Mucosa of rectum (tissue), 2 donors: ENCODE results near the gene RREB1.
A peak's percentile ranks its signal among the peaks of the same experiment; 100 is the strongest.

ENCODE experiments used
- H3K27ac ChIP-seq, 2 donors: one replicate each; pipeline ENCODE4 v1.7.0; 2013; ENCODE audit warnings: inconsistent platforms in 2 of 2, low read depth in 2 of 2, low read length in 2 of 2
- H3K27me3 ChIP-seq, 2 donors: one replicate each; pipeline ENCODE4 v1.7.0; 2013; ENCODE audit warnings: low read length in 2 of 2; ENCODE audit not compliant: control insufficient read depth in 2 of 2, insufficient read depth in 2 of 2
- H3K36me3 ChIP-seq, 2 donors: one replicate each; pipeline ENCODE4 v1.7.0; 2013; ENCODE audit warnings: low read length in 2 of 2; ENCODE audit not compliant: control insufficient read depth in 2 of 2, insufficient read depth in 2 of 2
- H3K4me1 ChIP-seq, 2 donors: one replicate each; pipeline ENCODE4 v1.7.0; 2013; ENCODE audit warnings: low read length in 2 of 2, mild to moderate bottlenecking in 1 of 2; ENCODE audit not compliant: control insufficient read depth in 2 of 2, insufficient read depth in 2 of 2
- H3K4me3 ChIP-seq, 2 donors: one replicate each; pipeline ENCODE4 v1.7.0; 2013; ENCODE audit warnings: low read length in 2 of 2
- H3K9ac ChIP-seq, 2 donors: one replicate each; pipeline ENCODE4 v1.7.0; 2013; ENCODE audit warnings: low read length in 2 of 2, low read depth in 1 of 2, mild to moderate bottlenecking in 1 of 2
- H3K9me3 ChIP-seq, 2 donors: one replicate each; pipeline ENCODE4 v1.7.0; 2013; ENCODE audit warnings: low read length in 2 of 2; ENCODE audit not compliant: control insufficient read depth in 2 of 2
- donor health status: healthy.
- donor health status: Normal muscosa, but diverticular disease.

Gene RREB1

DNA sequence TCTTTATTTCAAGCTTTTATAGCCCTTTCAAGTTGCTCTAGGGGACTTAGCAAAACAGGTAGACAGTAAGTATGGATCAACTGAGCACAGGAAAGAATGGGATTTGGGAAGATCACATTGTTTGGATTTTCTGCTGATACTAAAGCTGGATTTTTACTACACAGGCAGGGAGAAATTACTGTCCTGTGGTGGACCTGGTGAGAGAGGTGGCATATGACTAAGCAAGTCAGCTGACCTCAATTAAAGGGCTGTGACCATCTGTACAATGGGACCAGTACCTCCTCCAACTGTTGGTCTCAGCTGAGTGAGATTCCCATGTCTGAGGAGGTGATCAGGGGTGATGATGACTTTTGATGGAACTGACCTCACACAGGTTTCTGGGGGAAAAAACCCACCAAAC, 28.0 kb downstream of the RREB1 start:
- Histone ChIP-seq H3K27me3 (no peaks in the 10 kb centered on the region), H3K27ac (peak overlapping the region; percentile 16 to 17), H3K4me1 (peaks cover 45 to 46% of the 10 kb centered on the region in 2 donors), H3K36me3 (no peaks in the 10 kb centered on the region), H3K4me3 (no peak overlapping the region), H3K9ac (no peak overlapping the region), H3K9me3 (no peaks in the 10 kb centered on the region)

DNA sequence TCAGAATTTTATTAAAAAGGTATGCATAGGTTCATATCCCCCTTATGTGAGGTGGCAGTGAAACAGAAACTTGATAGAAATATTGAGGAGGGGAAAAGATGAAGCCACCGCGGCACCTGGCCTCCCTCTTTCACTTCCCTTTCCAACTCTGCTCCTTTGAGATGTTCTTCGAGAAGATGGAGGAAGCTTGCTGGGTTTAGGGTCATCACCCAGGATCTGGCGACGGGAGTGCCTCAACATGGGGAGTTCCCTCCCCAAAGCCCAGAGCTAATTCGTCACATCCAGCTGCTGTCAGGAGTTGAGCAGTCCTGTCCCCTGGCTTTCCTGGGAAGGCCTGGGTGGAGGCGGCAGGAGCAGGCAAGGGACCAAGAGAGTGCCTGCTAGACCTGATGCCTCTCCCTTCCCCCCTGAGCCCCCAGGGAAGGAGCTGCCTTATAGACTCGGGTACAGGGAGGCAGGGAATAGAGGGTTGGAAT, 29.1 kb downstream of the RREB1 start:
- Histone ChIP-seq H3K4me1 (peaks cover 49 to 51% of the 10 kb centered on the region in 2 donors), H3K27me3 (no peaks in the 10 kb centered on the region), H3K9me3 (no peaks in the 10 kb centered on the region), H3K9ac (no peak overlapping the region), H3K27ac (peak overlapping the region; percentile 58 to 94), H3K4me3 (peak overlapping the region in 1 of 2 donors; percentile 51), H3K36me3 (no peaks in the 10 kb centered on the region)

DNA sequence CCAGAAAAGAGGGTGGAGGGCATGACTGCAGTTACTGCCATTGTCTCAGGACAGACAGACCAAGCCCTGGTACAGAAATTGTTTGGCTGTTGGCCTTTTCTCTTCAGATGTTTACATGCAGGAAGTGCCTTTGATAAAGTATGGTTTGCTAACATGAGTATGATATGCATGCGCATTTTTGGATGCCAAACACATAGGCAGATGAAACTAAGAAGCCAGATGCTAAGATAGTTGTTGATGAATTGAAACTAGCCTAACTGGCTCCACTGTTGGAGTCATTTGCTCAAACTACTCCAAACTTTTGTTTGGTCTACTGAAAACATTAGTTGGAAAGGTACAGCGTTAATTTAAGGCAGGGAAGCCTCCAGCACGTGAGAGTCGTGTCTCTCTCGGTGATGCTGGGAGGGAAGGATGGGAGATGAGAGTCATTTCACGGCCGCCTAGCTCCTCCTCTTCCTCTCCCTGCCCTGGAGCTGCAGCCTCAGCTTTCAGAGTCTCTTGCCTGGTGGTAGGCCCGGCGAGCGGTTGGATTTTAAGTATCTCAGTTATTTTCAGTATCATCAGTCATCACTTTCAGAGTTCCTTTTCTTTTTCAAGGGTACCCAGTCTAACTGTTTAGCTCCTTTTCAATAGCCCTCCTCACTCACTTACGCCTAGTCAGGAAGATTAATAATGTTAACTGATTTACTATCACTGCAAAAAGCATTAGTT, 29.7 kb downstream of the RREB1 start:
- Histone ChIP-seq H3K9me3 (no peaks in the 10 kb centered on the region), H3K9ac (peak overlapping the region; percentile 48 to 56), H3K4me3 (peak overlapping the region in 1 of 2 donors; percentile 51), H3K27ac (peak overlapping the region; percentile 58 to 94), H3K27me3 (no peaks in the 10 kb centered on the region), H3K4me1 (peaks cover 51 to 54% of the 10 kb centered on the region in 2 donors), H3K36me3 (no peaks in the 10 kb centered on the region)

DNA sequence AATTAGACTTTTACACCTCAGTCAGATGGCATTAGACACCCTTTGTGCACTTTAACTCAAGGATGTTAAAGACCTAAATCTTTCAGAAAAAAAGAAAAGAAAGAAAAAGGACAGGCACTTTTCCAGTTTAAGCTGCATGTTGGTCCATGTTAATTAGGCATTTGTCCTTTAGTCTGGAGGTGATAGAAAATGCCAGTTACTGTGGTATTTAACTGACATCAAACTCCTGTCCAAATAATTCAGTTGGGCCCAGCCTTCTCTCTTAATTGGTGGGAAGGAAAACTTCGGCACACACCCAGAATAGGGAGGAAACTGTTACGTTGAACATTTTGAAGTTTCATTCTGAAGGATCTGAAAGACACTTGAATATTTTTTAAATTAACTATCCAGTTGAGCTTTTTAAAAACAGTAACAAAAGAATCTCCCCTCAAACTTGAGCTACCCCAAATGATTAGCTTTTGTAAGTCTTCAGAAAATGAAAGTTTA, 30.3 kb downstream of the RREB1 start:
- no peaks in the 10 kb centered on the region for H3K9me3 ChIP-seq
- H3K9ac ChIP-seq: peak overlapping the region in 1 of 2 donors; percentile 56
- peak overlapping the region in 1 of 2 donors; percentile 4 for H3K4me3 ChIP-seq
- H3K36me3 ChIP-seq: no peaks in the 10 kb centered on the region
- H3K27me3 ChIP-seq: no peaks in the 10 kb centered on the region
- H3K4me1 ChIP-seq: peaks cover 48 to 57% of the 10 kb centered on the region in 2 donors
- H3K27ac ChIP-seq: peak overlapping the region; percentile 58 to 94

DNA sequence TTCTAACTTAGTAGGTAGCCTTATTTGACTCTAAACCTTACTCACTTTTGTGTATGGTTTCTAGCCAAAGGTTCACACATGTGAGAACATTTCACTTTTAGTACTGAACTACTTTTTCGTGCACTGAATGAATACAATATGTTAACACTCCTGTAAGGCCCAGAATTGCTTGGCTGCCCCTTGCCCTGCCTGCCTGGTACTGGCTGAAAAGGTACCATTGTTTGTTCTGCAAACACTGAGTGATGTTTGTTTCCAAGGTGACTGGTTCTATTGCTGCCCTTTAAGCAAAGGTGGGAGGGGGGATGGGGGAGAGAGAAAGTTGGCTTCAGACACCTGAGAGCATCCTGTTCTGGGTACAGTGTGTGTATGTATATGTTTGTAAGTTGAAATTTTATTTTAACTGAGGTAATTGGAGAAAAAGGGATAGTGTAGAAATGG, 31.2 kb downstream of the RREB1 start:
- Histone ChIP-seq H3K4me1 (peaks cover 53 to 64% of the 10 kb centered on the region in 2 donors), H3K27ac (peak overlapping the region; percentile 58 to 94), H3K9ac (peak overlapping the region in 1 of 2 donors; percentile 56), H3K9me3 (no peaks in the 10 kb centered on the region), H3K4me3 (no peak overlapping the region), H3K36me3 (no peaks in the 10 kb centered on the region), H3K27me3 (no peaks in the 10 kb centered on the region)

DNA sequence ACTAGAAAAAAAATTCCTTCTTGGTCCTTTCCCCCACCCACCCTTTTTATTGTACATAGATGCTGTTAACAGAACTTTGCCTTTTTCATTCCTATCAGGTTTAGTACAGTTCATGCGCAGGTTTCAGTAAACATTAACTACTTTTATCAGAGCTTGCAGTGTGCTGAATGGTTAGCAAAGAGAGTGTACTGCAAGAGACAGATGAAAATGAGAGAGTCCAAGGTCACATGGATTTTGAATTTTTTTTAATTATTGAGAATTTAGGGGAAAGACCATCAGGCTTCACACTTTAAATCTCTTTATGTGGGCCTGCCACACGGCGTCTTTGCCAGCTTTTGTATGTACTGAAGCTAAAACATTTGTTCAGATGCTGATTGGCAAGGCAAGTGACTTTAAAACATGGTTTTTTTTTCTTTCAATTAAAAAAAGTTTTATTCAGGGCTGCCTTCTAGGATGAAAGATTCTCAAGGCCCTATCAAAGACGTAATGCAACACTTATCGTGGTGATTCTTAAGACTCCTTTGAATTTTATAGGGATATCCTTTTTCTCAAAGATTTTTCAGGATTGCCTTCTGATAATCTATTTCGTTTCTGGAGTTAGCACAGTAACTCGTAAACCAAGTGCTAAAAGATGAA, 32.2 kb downstream of the RREB1 start:
- Histone ChIP-seq H3K9me3 (no peaks in the 10 kb centered on the region), H3K9ac (peak overlapping the region; percentile 88 to 93), H3K4me3 (peak overlapping the region; percentile 78 to 83), H3K36me3 (no peaks in the 10 kb centered on the region), H3K4me1 (peaks cover 57 to 64% of the 10 kb centered on the region in 2 donors), H3K27me3 (no peaks in the 10 kb centered on the region), H3K27ac (peak overlapping the region; percentile 94 to 97)

DNA sequence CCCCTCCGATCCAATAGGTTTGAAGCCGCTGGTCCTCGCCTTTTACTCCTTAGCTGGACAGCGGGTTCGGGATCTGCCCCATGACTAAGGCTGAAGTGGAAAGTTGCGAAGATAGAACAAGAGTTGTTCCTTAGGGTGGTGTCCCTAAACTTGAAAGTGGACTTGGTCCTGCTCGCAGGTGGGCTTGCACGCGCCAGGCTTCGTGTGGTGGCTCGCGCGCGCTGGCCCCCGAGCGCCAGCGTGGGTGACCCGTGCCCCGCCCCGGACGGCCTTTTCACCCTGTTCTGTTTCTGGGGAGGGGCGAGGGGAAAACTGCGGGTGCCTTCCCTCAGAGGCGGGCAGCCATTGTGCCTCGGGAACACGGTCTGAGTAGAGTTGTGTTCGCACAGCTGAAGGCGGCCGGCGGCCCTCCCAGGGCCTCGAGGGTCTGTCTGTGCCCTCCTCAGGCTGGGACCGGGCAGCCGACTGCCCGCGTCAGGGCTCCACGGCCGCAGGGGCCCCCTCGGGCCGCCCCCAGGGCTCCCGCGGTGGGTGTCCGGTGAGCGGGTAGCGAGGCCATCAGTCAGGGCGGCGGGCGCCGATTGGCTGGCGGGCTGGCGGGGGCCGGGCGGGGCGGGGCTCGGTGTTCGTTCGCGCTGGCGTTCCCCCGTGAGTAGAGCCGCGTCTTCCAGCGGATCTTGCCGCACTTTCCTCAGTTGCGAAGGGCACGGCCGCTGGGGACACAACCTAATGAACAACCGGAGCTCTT, 33.0 kb downstream of the RREB1 start:
- H3K27me3 ChIP-seq: no peaks in the 10 kb centered on the region
- H3K9me3 ChIP-seq: no peaks in the 10 kb centered on the region
- H3K9ac ChIP-seq: peak overlapping the region; percentile 88 to 93
- no peaks in the 10 kb centered on the region for H3K36me3 ChIP-seq
- H3K4me3 ChIP-seq: peak overlapping the region; percentile 78 to 83
- peaks cover 62 to 69% of the 10 kb centered on the region in 2 donors for H3K4me1 ChIP-seq
- peak overlapping the region; percentile 94 to 97 for H3K27ac ChIP-seq

DNA sequence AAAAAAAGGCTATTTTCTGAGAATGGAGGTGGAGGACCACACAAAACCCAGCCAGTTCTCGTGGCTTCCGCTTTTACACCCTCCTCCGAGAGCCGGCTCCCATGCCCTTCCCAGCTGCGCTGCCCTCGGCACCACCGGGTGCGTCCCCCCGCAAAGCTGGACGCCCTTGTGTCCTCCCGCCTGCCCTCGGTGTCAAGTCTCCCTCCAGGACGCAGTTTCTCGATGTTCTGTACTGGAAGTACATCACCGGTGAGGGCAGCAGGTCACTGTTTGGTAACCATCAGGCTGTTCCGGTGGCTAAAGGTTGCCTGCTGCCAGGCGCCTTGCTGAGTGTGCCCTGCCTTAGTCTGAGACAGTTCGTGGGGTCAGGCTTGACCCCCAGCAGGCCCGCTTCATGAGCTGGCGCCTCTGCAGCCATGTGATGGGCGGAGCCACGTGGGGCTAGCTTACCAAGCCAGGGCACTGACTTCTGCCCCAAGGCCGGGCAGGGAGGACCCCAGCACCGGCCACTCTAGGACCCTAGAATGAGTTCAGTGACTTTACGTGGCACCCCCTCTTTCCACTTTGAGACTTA, 34.6 kb downstream of the RREB1 start:
- Histone ChIP-seq H3K27me3 (no peaks in the 10 kb centered on the region), H3K27ac (peak overlapping the region in 1 of 2 donors; percentile 94), H3K36me3 (no peaks in the 10 kb centered on the region), H3K4me3 (no peak overlapping the region), H3K4me1 (peaks cover 70 to 73% of the 10 kb centered on the region in 2 donors), H3K9me3 (no peaks in the 10 kb centered on the region), H3K9ac (no peak overlapping the region)

DNA sequence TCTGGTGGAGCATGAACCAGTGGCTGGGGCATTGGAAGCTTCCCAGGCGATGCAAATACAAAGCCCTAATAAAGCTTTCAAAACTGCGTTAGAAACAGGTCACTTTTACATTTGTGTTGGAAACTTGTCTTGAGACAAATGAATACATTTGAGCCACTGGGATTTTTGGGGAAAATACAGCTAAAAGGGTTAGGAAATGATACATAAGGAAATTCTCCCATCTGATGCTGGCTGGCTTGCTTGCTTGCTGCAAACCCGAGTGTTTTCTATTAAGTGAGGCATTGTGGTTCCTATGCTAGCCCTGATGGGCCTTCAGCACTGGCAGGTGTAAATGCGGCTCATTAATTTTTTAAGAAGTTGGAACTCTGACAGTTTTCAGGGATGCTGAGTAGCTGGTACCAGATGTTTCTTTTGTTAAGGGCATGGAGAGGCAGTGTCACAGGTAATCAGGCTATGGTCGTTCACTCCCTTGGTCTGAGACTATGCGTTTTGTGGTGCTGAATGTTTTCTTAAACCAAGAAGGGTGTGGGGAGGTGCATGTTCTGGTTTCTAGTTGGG, 35.2 kb downstream of the RREB1 start:
- H3K4me1 ChIP-seq: peaks cover 68 to 69% of the 10 kb centered on the region in 2 donors
- H3K36me3 ChIP-seq: no peaks in the 10 kb centered on the region
- H3K9me3 ChIP-seq: no peaks in the 10 kb centered on the region
- H3K27me3 ChIP-seq: no peaks in the 10 kb centered on the region
- peak overlapping the region; percentile 28 to 43 for H3K9ac ChIP-seq
- H3K4me3 ChIP-seq: no peak overlapping the region
- peak overlapping the region in 1 of 2 donors; percentile 45 for H3K27ac ChIP-seq
